HCT116 (cell line): ENCODE measurements around the gene TELO2.

Experiments
- EGR1 ChIP-seq: IDR thresholded peaks from 2 replicates; pipeline ENCODE4 v1.6.1; 2012; ENCODE audit warnings: low read depth
- EZH2 ChIP-seq: fragments of 200-600 bp; sonication (generic); IDR thresholded peaks from 2 replicates; pipeline ENCODE4 v1.6.1; 2017; ENCODE audit warnings: antibody characterized with exemption, mixed run types
- EZH2phosphoT487 ChIP-seq: fragments of 200-600 bp; IDR thresholded peaks from 2 replicates; pipeline ENCODE4 v1.6.1; 2018; ENCODE audit warnings: antibody characterized with exemption, borderline replicate concordance
- POLR2A ChIP-seq: IDR thresholded peaks from 2 replicates; pipeline ENCODE4 v1.7.0; 2011; ENCODE audit warnings: borderline replicate concordance; ENCODE audit not compliant: insufficient read depth, insufficient read length; ENCODE audit errors: extremely low read depth
- POLR2AphosphoS5 ChIP-seq: IDR thresholded peaks from 2 replicates; pipeline ENCODE4 v1.6.1; 2011; ENCODE audit warnings: mild to moderate bottlenecking, low read depth, low read length, moderate library complexity
- RAD21 ChIP-seq: IDR thresholded peaks from 2 replicates; pipeline ENCODE4 v1.6.1; 2012; ENCODE audit warnings: low read depth, mild to moderate bottlenecking
- SP1 ChIP-seq: IDR thresholded peaks from 2 replicates; pipeline ENCODE4 v1.6.1; 2012; ENCODE audit warnings: low read depth
- ZFX ChIP-seq: fragments of 450-650 bp; IDR thresholded peaks from 2 replicates; pipeline ENCODE4 v1.6.1; 2017
- TF ChIP-seq, protein P1 (sequence below): IDR thresholded peaks from 2 replicates; pipeline ENCODE4 v1.6.1; 2012; ENCODE audit warnings: low read depth
- TF ChIP-seq, protein P2 (sequence below), 3 experiments: fragments of 200-600 bp in 1 of 3; sonication (generic) in 1 of 3; IDR thresholded peaks in 2 of 3; conservative IDR thresholded peaks in 1 of 3; 2 replicates each; pipeline ENCODE4 v1.5.1; 2012 to 2017; ENCODE audit warnings: low read depth in 2 of 3, low read length in 2 of 3, antibody characterized with exemption in 1 of 3, borderline replicate concordance in 1 of 3, control low read depth in 1 of 3, mild to moderate bottlenecking in 1 of 3, mixed read lengths in 1 of 3, mixed run types in 1 of 3, moderate library complexity in 1 of 3; ENCODE audit not compliant: insufficient read depth in 1 of 3
- TF ChIP-seq, protein P3 (sequence below): IDR thresholded peaks from 2 replicates; pipeline ENCODE4 v1.6.1; 2012
- TF ChIP-seq, protein P4 (sequence below): IDR thresholded peaks from 2 replicates; pipeline ENCODE4 v1.6.1; 2012
- TF ChIP-seq, protein P5 (sequence below): IDR thresholded peaks from 2 replicates; pipeline ENCODE4 v1.6.1; 2011; ENCODE audit warnings: mild to moderate bottlenecking, low read length, moderate library complexity; ENCODE audit not compliant: insufficient replicate concordance; ENCODE audit errors: extremely low read depth

DNA sequence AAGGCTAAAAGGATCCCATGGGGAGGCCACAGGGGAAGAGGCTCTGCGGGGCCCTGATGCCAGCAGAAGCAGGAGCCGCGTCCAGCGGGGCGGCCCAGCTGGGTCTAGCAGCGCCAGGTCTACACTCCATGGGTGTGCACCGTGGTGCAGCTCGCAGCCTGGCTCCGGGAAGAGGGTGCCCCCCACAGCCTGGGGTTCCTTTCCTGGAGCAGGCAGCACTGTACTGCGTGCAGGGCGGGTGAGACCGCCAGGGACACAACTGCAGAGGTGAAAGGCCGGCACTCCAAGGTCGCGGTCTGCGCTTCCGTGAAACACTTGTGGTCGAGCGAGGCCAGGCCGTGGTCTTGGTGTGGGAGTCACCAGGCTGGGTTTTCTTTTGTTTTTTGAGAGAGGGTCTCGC lies 42.3 kb upstream of the TELO2 start:
- no peak for TF ChIP-seq POLR2A
- TF ChIP-seq EZH2, result no peak
- TF ChIP-seq, protein P1, sequence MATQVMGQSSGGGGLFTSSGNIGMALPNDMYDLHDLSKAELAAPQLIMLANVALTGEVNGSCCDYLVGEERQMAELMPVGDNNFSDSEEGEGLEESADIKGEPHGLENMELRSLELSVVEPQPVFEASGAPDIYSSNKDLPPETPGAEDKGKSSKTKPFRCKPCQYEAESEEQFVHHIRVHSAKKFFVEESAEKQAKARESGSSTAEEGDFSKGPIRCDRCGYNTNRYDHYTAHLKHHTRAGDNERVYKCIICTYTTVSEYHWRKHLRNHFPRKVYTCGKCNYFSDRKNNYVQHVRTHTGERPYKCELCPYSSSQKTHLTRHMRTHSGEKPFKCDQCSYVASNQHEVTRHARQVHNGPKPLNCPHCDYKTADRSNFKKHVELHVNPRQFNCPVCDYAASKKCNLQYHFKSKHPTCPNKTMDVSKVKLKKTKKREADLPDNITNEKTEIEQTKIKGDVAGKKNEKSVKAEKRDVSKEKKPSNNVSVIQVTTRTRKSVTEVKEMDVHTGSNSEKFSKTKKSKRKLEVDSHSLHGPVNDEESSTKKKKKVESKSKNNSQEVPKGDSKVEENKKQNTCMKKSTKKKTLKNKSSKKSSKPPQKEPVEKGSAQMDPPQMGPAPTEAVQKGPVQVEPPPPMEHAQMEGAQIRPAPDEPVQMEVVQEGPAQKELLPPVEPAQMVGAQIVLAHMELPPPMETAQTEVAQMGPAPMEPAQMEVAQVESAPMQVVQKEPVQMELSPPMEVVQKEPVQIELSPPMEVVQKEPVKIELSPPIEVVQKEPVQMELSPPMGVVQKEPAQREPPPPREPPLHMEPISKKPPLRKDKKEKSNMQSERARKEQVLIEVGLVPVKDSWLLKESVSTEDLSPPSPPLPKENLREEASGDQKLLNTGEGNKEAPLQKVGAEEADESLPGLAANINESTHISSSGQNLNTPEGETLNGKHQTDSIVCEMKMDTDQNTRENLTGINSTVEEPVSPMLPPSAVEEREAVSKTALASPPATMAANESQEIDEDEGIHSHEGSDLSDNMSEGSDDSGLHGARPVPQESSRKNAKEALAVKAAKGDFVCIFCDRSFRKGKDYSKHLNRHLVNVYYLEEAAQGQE, result no peak
- TF ChIP-seq, protein P2, sequence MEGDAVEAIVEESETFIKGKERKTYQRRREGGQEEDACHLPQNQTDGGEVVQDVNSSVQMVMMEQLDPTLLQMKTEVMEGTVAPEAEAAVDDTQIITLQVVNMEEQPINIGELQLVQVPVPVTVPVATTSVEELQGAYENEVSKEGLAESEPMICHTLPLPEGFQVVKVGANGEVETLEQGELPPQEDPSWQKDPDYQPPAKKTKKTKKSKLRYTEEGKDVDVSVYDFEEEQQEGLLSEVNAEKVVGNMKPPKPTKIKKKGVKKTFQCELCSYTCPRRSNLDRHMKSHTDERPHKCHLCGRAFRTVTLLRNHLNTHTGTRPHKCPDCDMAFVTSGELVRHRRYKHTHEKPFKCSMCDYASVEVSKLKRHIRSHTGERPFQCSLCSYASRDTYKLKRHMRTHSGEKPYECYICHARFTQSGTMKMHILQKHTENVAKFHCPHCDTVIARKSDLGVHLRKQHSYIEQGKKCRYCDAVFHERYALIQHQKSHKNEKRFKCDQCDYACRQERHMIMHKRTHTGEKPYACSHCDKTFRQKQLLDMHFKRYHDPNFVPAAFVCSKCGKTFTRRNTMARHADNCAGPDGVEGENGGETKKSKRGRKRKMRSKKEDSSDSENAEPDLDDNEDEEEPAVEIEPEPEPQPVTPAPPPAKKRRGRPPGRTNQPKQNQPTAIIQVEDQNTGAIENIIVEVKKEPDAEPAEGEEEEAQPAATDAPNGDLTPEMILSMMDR (IDR thresholded peaks at IDR 0.05 in 2 of 3, conservative IDR thresholded peaks at IDR 0.05 in 1 of 3; ENCODE audit: borderline replicate concordance in 1 of 3, insufficient read depth in 1 of 3, low read depth in 2 of 3, low read length in 2 of 3), result no peak
- TF ChIP-seq, protein P3, sequence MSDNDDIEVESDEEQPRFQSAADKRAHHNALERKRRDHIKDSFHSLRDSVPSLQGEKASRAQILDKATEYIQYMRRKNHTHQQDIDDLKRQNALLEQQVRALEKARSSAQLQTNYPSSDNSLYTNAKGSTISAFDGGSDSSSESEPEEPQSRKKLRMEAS, result no peak
- TF ChIP-seq ZFX, result no peak
- TF ChIP-seq RAD21, result no peak
- no peak for TF ChIP-seq EZH2phosphoT487
- TF ChIP-seq EGR1, result no peak
- TF ChIP-seq, protein P4, sequence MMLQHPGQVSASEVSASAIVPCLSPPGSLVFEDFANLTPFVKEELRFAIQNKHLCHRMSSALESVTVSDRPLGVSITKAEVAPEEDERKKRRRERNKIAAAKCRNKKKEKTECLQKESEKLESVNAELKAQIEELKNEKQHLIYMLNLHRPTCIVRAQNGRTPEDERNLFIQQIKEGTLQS, result no peak
- no peak for TF ChIP-seq POLR2AphosphoS5
- no peak for TF ChIP-seq SP1
- TF ChIP-seq, protein P5, sequence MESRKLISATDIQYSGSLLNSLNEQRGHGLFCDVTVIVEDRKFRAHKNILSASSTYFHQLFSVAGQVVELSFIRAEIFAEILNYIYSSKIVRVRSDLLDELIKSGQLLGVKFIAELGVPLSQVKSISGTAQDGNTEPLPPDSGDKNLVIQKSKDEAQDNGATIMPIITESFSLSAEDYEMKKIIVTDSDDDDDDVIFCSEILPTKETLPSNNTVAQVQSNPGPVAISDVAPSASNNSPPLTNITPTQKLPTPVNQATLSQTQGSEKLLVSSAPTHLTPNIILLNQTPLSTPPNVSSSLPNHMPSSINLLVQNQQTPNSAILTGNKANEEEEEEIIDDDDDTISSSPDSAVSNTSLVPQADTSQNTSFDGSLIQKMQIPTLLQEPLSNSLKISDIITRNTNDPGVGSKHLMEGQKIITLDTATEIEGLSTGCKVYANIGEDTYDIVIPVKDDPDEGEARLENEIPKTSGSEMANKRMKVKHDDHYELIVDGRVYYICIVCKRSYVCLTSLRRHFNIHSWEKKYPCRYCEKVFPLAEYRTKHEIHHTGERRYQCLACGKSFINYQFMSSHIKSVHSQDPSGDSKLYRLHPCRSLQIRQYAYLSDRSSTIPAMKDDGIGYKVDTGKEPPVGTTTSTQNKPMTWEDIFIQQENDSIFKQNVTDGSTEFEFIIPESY, result no peak
